Measurements from ENCODE around the gene CNOT10.
"Not testable (repeated sequence)": the region's sequence is repeated elsewhere in the genome, so short reads cannot be mapped to it uniquely, and the experiment has no call there.

DNA sequence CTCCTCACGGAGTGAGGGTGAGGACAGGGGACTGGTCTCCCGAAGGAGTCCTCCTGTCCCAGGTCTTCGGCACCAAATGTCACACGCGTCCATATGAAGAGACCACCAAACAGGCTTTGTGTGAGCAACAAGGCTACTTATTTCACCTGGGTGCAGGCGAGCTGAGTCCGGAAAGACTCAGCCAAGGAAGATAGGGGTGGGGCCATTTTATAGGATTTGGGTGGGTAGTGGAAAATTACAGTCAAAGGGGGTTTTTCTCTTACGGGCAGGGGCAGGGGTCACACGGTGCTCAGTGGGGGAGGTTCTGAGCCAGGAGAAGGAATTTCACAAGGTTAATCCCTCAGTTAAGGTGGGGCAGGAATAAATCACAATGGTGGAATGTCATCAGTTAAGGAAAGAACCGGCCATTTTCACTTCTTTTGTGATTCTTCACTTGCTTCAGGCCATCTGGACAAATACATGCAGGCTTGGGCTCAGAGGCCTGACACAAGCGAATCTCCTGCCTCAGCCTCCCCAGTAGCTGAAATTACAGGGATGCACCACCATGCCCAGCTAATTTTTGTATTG is 111.5 kb downstream of the CNOT10 start:
- TF ChIP-seq, protein P1, sequence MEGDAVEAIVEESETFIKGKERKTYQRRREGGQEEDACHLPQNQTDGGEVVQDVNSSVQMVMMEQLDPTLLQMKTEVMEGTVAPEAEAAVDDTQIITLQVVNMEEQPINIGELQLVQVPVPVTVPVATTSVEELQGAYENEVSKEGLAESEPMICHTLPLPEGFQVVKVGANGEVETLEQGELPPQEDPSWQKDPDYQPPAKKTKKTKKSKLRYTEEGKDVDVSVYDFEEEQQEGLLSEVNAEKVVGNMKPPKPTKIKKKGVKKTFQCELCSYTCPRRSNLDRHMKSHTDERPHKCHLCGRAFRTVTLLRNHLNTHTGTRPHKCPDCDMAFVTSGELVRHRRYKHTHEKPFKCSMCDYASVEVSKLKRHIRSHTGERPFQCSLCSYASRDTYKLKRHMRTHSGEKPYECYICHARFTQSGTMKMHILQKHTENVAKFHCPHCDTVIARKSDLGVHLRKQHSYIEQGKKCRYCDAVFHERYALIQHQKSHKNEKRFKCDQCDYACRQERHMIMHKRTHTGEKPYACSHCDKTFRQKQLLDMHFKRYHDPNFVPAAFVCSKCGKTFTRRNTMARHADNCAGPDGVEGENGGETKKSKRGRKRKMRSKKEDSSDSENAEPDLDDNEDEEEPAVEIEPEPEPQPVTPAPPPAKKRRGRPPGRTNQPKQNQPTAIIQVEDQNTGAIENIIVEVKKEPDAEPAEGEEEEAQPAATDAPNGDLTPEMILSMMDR (IDR thresholded peaks at IDR 0.05), result not testable (repeated sequence)
- TF ChIP-seq POLR2A (IDR thresholded peaks at IDR 0.05), result not testable (repeated sequence)

Data from esophagus squamous epithelium (tissue), 4 donors.